OCI-LY1 (cell line): ENCODE results near the gene FMN2.

ENCODE experiments used
- CTCF ChIP-seq: fragments of 200-600 bp; sonication (generic), shearing (Covaris generic); IDR thresholded peaks from 2 replicates; pipeline ENCODE4 v1.5.1; 2017; ENCODE audit warnings: mild to moderate bottlenecking, antibody characterized with exemption, low read length, moderate library complexity, mixed read lengths
- EZH2 ChIP-seq: fragments of 200-600 bp; sonication (generic), shearing (Covaris generic); IDR thresholded peaks from 2 replicates; pipeline ENCODE4 v1.8.0; 2017; ENCODE audit warnings: borderline replicate concordance, mixed run types, mild to moderate bottlenecking, antibody characterized with exemption, low read length, moderate library complexity, mixed read lengths

GRCh38 chr1:240304466-240304865 lies 212.8 kb downstream of the FMN2 start:
- TF ChIP-seq CTCF (no peak), EZH2 (no peak)
